HG02938 (cell line): ENCODE results near the gene STK11.

Source experiments
- ATAC-seq: cut with Tn5 transposase; IDR thresholded peaks from one replicate; pipeline ENCODE4 v1.9.1; 2021; ENCODE audit warnings: mild to moderate bottlenecking, moderate library complexity; ENCODE audit not compliant: unreplicated experiment

The STK11 gene

DNA sequence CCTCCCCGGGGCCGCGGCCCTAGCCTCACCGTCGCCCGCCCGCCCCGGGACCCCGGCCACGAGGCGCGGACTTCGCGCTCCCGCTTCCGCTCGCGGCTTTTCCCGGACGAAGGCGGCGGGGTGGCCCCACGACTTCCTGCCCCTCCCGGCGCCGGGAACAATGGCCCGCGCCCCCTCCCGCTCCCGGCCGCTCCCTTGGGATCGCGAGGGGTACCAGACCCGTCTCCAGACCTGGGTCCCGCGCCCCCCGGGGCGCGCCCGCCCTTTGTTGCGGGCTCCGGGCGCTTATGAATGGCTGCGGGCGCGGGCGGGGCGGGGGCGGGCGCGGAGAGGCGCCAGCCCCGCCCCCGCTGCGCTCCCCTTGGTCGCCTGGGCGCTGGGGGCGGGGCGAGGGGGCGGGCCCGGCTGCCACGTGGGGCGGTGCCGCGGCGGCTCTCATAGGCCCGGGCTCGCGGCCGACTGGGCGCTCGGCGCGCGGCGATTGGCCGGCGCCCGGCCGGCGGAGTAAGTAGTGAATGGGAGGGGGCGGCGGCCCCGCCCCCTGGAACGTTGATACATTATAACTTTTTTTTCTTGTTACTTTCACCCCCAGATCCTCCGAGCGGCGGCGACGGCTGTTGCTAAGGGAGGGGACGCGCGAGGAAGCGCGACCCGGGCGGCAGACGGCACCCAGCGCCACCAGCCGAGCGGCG, 43.9 kb downstream of the STK11 start:
- peak; percentile 45 for ATAC-seq

DNA sequence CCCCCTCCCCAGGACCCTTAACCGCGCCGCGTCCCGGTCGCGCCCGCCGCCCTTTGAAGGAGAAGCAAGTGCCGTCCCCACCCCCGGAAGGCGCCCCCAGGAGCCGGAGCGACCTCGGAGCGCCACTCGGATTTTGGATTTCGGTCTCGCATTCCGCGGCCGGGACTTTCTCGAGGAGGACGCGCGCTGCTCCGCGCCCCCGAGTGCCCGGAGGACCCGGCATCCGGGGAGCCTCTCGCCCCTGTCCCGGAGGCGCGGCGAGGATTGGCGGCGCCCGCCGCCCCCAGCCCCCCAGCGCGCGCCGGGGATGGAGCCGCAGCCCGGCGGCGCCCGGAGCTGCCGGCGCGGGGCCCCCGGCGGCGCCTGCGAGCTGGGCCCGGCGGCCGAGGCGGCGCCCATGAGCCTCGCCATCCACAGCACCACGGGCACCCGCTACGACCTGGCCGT, 44.4 kb downstream of the STK11 start:
- ATAC-seq = no peak

DNA sequence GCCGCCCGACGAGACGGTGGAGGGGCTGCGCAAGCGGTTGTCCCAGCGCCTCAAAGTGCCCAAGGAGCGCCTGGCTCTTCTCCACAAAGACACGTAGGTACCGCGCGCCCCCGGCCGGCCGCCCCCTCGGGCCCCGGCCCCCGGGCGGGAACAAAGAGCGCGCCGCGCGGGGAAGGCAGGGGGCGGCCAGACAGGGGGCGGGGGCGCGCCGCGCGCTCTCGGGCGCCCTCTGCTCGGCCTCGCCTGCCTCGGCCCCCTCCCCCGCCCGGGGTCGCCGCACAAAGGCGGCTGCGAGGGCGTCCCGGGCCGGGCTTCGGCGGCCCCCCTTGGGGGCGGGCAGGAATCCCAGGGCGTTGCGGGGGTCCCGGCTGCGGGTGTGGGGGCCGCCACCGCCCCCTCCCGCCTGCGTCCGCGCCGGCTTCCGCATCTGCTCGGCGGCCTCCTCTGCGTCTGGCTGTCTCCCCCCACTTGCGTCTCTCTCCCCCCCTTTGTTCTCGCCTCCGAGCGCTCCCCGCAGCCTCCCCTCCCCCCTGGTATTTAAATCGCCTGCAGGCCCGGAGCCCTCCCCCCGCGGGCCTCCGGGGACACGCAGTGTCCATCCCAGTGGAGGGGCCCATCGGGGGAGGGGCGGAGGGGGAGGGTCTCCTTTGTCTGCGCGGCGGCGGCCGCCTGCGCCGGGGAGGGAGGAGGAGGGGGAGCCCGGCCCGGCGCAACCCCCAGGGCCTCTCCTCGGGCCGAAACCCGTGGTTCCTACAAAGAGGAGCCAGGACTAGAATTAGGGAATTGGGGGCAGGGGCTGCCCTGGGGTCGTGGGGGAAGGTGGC, 45.1 kb downstream of the STK11 start:
- no peak for ATAC-seq

DNA sequence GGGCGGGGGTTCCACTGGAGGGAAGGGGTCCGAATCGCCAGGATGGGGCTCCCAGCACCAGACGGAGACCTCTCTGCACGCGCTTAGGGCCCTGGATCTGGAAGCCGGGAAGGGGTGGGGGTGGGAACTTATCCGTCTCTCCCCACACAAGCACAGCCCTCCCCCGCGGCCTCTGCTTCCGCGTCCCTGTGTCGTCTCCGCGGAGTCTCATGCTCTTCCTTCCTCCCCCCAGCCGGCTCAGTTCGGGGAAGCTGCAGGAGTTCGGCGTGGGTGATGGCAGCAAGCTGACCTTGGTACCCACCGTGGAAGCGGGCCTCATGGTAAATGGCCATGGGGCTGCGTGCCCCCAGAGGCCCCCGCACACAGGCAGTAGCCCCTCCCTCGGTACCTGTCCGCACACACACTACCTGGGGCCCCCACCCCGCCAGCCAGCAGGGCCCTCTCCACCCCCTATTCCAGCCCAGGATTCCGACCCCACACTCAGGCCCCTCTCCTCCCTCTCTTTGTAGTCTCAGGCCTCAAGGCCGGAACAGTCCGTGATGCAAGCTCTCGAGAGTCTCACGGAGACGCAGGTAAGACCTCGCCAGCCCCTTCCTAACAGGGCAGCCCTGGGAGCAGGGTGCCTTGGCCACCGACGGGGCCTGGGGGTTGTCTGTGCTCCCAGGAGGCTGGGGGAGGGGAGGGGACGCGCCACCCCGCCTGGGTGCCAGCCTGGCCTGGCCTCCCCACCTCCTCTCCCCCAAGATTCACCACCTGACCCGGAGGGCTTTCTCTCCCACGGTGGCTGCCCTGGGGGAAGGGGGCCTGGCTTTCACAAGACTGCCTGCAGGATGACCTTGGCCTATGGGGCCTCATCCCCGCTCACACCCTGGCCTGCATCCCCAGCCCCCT, 46.0 kb downstream of the STK11 start:
- ATAC-seq = no peak

DNA sequence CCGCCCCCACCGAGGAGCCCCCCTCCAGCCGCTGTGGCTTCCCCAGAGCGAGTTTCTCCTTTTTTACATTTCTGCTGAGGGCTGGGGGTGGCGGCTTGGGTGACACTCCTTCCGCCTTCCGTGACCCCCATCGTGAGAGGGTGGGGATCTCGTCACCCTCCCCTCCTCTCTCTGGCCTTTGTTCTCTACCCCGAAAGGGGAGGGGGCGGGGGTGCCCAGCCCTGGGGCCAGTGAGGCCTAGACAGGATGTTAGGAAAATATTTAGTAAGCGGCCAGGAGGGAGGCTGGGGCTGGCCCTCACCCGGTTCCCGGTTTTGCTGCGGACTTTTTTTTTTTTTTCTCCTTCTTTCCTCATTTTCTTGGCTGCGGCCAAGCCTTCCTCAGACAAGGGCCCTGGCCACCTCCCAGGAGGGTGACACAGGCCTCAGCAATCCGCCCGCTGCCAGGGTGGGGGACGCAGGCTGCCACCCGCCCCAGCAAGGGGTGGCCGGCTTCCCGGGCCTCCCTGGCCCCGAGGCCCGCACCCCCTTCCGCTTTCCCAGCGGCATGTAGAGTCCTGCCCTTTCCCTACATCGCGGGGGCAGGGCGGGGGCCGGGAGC, 46.7 kb downstream of the STK11 start:
- ATAC-seq = no peak

DNA sequence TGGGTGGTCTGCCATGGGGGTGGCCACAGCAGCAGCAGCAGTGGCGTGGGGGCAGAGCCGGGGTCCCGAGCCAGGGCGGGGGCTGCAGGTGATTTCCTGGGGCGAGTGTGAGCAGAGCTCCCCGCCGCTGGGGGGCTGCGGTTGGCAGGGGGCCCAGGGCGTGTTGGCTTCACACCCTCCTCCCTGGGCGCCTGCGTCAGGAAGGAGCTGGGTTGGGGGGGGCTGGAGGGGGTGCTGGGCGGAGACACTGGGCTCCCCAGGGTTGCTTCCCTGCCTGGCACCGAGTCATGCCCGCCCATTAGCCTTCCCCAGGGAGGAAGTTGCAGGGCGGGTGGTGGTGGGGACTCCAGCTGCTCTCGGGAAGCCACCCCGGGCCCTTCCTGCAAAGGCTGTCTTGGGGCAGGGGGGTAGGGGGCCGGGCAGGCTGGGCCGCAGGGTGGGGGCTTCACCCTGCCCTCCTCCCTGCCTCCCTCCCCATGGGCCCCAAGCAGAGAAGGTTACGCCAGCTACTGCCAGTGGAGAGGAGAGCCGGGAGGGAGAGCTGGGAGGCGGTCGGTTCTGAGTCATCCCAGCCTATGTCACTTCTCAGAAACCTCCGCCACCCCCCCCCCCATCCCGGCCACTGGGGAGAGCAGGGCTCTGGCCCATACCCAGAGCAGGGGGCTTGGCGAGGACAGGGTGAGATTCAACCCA, 47.4 kb downstream of the STK11 start:
- no peak for ATAC-seq

DNA sequence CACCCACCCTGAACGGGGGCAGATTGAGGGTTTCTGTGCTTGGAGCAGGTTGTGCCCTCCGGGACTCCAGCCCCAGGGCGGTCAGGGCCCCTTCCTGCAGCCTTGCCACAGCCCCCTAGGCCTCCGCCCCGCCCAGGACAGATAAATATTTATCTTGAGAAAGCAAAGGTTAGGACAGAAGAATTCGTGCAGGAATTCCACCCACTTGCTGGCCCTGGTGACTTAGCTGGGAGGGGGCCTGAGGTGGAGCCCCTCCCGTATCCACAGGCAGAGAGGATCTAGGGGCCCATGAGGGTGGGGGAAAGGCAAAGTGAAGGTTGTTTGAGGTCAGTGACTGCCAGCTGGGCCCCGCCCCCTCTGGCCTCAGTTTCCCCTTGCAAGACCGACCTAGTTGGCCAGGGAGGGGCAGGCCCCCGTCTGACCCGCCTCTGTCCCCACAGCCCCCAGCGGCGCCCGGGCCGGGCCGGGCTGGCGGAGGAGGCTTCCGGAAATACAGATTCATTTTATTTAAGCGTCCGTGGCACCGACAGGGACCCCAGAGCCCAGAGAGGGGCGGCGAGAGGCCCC, 48.0 kb downstream of the STK11 start:
- no peak for ATAC-seq

DNA sequence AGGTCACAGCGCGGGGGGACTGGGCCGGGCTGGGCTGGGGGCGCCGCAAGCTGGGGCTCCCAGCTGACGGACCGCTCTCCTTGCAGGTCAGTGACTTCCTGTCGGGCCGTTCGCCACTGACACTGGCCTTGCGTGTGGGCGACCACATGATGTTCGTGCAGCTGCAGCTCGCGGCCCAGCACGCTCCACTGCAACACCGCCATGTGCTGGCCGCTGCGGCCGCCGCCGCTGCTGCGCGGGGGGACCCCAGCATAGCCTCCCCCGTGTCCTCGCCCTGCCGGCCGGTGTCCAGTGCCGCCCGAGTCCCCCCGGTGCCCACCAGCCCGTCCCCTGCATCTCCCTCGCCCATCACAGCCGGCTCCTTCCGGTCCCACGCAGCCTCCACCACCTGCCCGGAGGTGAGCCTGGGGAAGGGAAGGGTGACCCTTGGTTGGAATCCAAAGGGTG, 48.5 kb downstream of the STK11 start:
- ATAC-seq = no peak

DNA sequence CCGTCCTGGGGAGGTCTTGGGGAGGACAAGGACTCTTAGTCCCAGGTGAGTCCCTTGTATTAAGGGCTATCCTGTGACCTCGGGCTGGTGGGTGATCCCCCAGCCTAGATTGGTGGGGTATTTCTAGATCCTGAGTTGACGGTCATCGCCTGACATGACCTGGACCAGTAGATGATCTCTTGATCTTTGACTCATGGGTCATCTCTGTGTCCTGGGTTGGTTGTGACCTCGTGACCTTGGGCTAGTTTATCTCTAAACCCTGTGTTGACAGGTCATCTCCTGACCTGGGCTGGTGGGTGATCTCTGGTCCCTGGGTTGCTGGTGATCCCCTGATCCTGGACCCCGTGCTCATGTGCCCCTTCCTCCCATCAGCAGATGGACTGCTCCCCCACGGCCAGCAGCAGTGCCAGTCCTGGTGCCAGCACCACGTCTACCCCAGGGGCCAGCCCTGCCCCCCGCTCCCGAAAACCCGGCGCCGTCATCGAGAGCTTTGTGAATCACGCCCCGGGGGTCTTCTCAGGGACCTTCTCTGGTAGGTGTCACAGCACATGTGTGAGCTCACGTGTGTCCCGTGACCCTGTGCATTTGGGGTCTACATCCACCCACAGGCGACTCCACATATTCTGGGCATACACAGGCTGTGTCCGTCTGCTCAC, 49.1 kb downstream of the STK11 start:
- no peak for ATAC-seq

DNA sequence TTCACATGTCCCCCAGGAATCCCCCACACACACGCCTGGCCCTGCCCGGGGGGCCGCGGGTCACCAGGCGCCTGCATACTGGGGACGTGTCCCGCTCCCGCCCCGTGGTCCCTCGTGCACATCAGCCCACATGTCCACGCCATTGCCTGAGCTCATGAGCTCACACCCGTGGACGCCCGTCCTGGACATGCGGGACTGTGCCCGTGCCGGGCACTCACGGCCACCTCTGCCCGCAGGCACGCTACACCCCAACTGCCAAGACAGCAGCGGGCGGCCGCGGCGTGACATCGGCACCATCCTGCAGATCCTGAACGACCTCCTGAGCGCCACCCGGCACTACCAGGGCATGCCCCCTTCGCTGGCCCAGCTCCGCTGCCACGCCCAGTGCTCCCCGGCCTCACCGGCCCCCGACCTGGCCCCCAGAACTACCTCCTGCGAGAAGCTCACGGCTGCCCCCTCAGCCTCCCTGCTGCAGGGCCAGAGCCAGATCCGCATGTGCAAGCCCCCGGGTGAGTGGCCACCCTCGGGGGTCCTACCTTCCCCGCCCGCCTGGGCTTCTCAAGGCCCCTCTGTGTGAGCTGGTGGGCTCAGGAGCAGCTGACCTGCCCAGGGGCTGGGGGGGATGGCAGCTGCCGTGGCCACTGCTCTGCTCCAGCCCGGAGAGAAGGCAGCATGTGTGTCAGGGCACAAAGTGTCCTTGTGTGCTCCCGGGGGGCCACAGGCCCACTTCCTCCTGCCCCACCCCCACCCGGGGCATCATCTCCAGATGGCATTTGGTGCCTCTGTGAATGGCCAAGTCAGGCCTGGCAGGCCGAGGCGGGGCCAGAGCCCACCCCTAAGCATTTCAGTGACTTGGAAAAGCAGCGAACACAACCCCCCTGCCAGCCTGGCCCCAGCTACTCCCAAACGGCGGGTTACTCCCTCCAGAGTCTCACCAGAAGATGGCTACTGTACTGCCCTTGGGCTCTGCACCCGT, 49.9 kb downstream of the STK11 start:
- no peak for ATAC-seq

DNA sequence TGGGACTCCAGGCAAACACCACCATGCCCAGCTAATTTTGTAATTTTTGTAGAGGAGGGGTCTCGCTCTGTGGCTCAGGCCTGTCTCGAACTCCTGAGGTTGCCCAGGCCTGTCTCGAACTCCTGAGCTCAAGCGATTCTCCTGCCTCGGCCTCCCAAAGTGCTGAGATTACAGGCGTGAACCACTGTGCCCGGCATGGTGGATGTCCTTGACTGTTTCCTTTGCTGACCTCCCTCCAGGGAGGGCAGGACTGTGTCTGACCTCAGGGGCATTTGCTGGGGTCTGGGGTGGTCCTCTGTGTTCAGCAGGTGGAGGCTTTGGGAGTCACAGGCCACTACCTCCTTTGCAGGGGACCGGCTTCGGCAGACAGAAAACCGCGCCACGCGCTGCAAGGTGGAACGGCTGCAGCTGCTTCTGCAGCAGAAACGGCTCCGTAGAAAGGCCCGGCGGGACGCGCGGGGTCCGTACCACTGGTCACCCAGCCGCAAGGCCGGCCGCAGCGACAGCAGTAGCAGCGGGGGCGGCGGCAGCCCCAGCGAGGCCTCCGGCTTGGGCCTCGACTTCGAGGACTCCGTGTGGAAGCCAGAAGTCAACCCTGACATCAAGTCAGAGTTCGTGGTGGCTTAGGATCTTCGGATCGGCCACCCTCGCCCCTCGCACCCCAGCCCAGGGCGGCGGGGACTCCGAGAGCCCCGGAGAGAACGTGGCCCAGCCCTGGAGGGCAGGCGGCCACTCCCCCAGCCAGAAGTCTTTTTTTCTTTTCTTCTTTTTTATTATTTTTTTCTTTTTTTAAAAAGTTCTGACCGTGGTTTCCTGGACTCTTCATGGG, 51.3 kb downstream of the STK11 start:
- no peak for ATAC-seq

DNA sequence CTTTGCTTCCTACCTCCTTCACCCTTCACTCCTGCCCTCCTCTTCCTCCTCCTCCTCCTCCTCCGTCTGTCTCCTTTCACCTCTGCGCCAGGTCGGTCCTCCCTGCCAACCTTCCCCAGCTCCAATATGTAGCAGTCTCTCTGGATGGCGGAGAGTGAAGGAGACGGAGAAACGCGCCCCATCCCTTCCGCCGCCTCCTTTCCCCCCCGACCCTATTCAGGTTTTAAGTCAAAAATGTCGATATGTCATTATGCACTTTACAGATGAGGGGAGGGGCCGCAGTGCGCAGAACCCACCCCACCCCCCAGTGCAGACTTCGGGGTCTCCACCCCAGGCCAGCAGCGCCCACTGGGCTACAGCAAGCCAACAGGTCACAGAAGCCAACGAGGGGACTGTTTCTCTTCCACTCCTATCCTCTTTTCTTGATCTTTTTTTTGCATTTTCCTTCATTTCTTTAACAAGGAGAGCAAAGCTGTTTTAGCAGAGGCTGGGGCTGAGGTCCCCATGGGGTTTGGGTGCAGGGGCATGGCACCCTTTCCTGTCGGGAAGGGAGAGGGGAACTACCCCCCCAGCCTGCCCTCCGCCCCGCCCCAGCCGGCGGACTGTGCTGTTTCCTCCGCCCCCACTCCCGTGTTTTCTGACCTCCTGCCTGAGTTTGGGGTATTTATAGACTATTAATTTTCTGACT, 52.0 kb downstream of the STK11 start:
- no peak for ATAC-seq

DNA sequence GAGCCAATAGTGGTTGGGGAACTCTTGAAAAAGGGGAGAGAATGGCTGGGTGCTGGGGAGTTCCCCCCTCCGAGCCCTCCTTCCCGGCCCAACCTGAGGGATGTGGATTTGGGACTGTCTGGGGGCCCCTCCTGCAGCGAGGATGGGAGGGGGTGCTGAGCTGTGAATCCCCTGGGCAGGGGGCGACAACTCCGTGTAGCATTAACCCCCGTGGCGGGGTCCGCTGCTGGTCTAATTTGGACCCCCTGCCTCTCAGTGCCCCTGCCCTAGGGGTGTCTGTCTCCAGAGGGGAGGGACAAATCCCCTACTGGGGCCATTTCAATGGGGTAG, 52.5 kb downstream of the STK11 start:
- no peak for ATAC-seq

DNA sequence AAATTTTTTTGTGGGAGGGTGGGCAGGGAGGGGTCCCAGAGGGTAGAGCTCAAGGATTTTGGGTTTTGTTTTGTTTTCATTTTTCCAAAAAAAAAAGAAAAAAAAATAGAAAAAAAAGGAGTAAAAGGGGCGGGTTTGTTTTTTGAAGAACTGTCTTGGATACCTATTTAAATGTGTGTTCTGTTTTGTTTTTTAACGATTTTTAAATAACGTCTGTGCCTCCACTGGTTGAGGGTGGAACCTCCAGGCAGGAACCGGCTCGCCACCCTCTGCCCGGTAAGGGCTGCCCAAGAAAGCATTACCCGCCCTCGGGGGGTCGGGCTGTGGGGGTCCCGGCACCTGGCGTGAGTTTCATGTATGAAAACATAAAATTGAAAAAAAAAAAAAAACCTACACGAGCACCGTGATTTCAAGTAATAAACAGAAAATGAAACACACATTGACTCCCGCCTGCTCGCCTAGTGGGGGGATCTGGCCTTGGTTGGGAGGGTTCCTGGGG, 53.2 kb downstream of the STK11 start:
- ATAC-seq = no peak

DNA sequence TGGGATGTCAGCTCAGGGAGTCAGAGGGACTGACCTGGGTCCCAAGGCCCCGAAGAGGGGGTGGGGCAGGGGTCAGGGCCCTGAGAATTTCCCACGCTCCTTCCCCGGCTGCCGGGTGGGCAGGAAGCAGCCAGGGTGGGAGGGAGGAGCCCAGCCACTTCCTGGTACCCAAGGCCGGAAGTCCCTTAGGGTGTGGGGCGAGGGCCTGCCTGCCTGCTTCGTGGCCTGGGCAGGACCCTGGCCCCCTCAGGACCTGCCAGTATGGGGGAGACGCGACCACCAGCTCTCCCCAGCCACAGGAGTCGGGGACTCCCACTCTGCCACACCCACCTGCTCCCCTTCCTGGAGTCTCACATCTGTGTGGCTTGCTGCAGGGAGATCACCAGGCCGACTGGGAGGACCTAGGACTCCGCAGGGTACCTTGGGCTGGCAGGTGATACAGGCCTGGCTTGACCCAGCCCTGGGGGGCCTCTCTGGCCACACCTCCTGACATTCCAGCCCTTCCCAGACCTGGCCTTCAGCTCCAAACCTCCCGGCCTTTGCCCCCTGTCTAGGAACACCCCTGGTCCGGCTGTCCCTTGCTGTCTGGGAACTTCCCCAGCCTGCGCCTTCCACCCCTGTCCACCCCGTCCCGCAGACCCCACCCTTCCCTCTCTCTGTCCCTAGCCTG, 53.8 kb downstream of the STK11 start:
- ATAC-seq = no peak
